Right ventricle myocardium inferior (tissue), 1 donor: Measurements from ENCODE around the gene COPS7A. TPM values are rescaled to one million over a fixed set of nuclear protein-coding genes. Genes with fewer than 3 reads are reported as not detected.

ENCODE experiments used
- ATAC-seq: fragments of 200-7000 bp; cut with Tn5 transposase; one replicate; pipeline ENCODE4 v1.9.1; 2020; ENCODE audit warnings: mild to moderate bottlenecking, moderate library complexity
- DNase-seq: peaks from one replicate; pipeline ENCODE4 v3.0.0; 2021; ENCODE audit errors: missing footprints
- intact Hi-C: fragments of 100-400 bp; cut with DNase I; formaldehyde crosslinking; loops from one replicate; pipeline ENCODE4 v1.11.0; 2022
- total RNA-seq: library from RNA; stranded (reverse); fragmentation: NEBNext Ultra II Directional; extraction: Animal tissue kit (Norgen Biotek cat#: 25700); gene quantifications from one replicate; pipeline ENCODE4 v1.2.1, GENCODE V29; 2021
- donor health status: DM: no; HTN: yes; CAD: no; lungs with severe emphysema.

Gene COPS7A
- total RNA-seq, 1 donor from 2014 or later: 83.1 TPM

- ATAC-seq (no peak), DNase-seq (no peak)
- intact Hi-C loops: loop anchor here (5.0 kb wide), 1 partner anchor 158 kb away; no protein-coding TSS in a partner anchor
Measured at GRCh38 chr12:6775185-6776174, 51.6 kb downstream of the COPS7A start.

- intact Hi-C loops: loop anchor here (5.0 kb wide), 1 partner anchor 160 kb away; no protein-coding TSS in a partner anchor
- ATAC-seq (no peak), DNase-seq (no peak)
Measured at GRCh38 chr12:6777386-6777785, 53.5 kb downstream of the COPS7A start.

- DNase-seq (no peak), ATAC-seq (peak; percentile 61)
- intact Hi-C loops: loop anchor here (2.0 to 5.0 kb wide), 2 partner anchors 43 to 161 kb away; no protein-coding TSS in a partner anchor
Measured at GRCh38 chr12:6778217-6778573, 54.3 kb downstream of the COPS7A start.

GRCh38 chr12:6778574-6779550 is 55.0 kb downstream of the COPS7A start:
- intact Hi-C loops: loop anchor here (1.0 to 5.0 kb wide), 3 partner anchors 26 to 162 kb away; partner anchors contain the start of gene MLF2
- peak; percentile 94 for DNase-seq
- ATAC-seq: peak; percentile 97

- no peak for ATAC-seq
- intact Hi-C loops: loop anchor here (1.0 to 5.0 kb wide), 4 partner anchors 27 to 163 kb away; partner anchors contain the start of genes GPR162 and MLF2
- no peak for DNase-seq
Measured at GRCh38 chr12:6779708-6780432, 56.0 kb downstream of the COPS7A start.

- intact Hi-C loops: loop anchor here (5.0 kb wide), 1 partner anchor 42 kb away; the partner anchor contains the start of gene GPR162
- no peak for ATAC-seq
- no peak for DNase-seq
Measured at GRCh38 chr12:6780573-6780972, 56.7 kb downstream of the COPS7A start.

Other genes starting within 250 kb of the COPS7A start
- 278 TPM for gene MRPL51, start 230.8 kb upstream of the COPS7A start, total RNA-seq
- gene NCAPD2, start 229.9 kb upstream of the COPS7A start, total RNA-seq: 11.6 TPM
- gene GAPDH, start 189.5 kb upstream of the COPS7A start, total RNA-seq: 4,337 TPM
- 15.9 TPM for gene IFFO1, start 168.0 kb upstream of the COPS7A start, total RNA-seq
- gene NOP2, start 155.8 kb upstream of the COPS7A start, total RNA-seq: 16.2 TPM
- 165 TPM for gene CHD4, start 116.7 kb upstream of the COPS7A start, total RNA-seq
- 7.5 TPM for gene LPAR5, start 88.1 kb upstream of the COPS7A start, total RNA-seq
- gene ACRBP, start 76.6 kb upstream of the COPS7A start, total RNA-seq: 1.2 TPM
- 21.1 TPM for gene ING4, start 60.9 kb upstream of the COPS7A start, total RNA-seq
- 26.0 TPM for gene ZNF384, start 34.7 kb upstream of the COPS7A start, total RNA-seq
- 0.27 TPM for gene PIANP, start 23.2 kb upstream of the COPS7A start, total RNA-seq
- 156 TPM for gene MLF2, start 29.1 kb downstream of the COPS7A start, total RNA-seq
- gene PTMS, start 42.3 kb downstream of the COPS7A start, total RNA-seq: 152 TPM
- gene LAG3, start 48.5 kb downstream of the COPS7A start, total RNA-seq: 0.24 TPM
- 13.4 TPM for gene CD4, start 65.5 kb downstream of the COPS7A start, total RNA-seq
- gene GPR162, start 97.8 kb downstream of the COPS7A start, total RNA-seq: 7.8 TPM
- 10.3 TPM for gene P3H3, start 104.4 kb downstream of the COPS7A start, total RNA-seq
- 4.0 TPM for gene GNB3, start 116.9 kb downstream of the COPS7A start, total RNA-seq
- gene CDCA3, start 127.2 kb downstream of the COPS7A start, total RNA-seq: 1.2 TPM
- 62.0 TPM for gene USP5, start 128.1 kb downstream of the COPS7A start, total RNA-seq
- gene TPI1, start 143.5 kb downstream of the COPS7A start, total RNA-seq: 832 TPM
- 3.0 TPM for gene SPSB2, start 149.3 kb downstream of the COPS7A start, total RNA-seq
- 9.4 TPM for gene LRRC23, start 180.8 kb downstream of the COPS7A start, total RNA-seq
- gene ENO2, start 190.5 kb downstream of the COPS7A start, total RNA-seq: 10.2 TPM
- 78.9 TPM for gene ATN1, start 203.9 kb downstream of the COPS7A start, total RNA-seq
- gene RNU7-1, start 219.8 kb downstream of the COPS7A start, total RNA-seq: not detected
- 250 TPM for gene C12orf57, start 220.0 kb downstream of the COPS7A start, total RNA-seq
- gene PTPN6, start 227.3 kb downstream of the COPS7A start, total RNA-seq: 9.1 TPM
- gene PHB2, start 246.6 kb downstream of the COPS7A start, total RNA-seq: 149 TPM
- gene EMG1, start 246.9 kb downstream of the COPS7A start, total RNA-seq: 42.9 TPM